GM12878 (cell line): ENCODE measurements around the gene LUZP2. TPM values are rescaled to one million over a fixed set of nuclear protein-coding genes. Genes with fewer than 3 reads are reported as not detected.

Experiments used
- ATAC-seq: fragments of 200-7000 bp; cut with Tn5 transposase; 3 replicates; pipeline ENCODE4 v1.9.1; 2020; ENCODE audit warnings: mild to moderate bottlenecking, moderate library complexity
- BruUV-seq: library from RNA; stranded (reverse); fragments of 400-500 nt; replicated peaks from 2 replicates; lab custom pipeline; 2021; lab: Mats Ljungman, UMichigan
- CTCF ChIA-PET: fragments of 300-600 bp; sonication (Branson Sonifier 250); formaldehyde crosslinking; extraction: SDS; loops from one replicate; lab custom pipeline; 2021; ENCODE audit warnings: inconsistent platforms; lab: Yijun Ruan, JAX
- POLR2A ChIA-PET: fragments of 350-600 bp; formaldehyde crosslinking; extraction: SDS; loops from one replicate; lab custom pipeline; 2021; ENCODE audit warnings: inconsistent platforms; lab: Charles Lee
- RAD21 ChIA-PET: fragments of 300-600 bp; sonication (Branson Sonifier 250); formaldehyde crosslinking; loops from one replicate; lab custom pipeline; 2023; ENCODE audit warnings: antibody characterized with exemption; ENCODE audit not compliant: unreplicated experiment; lab: Charles Lee
- SMC1A ChIA-PET: fragments of 300-600 bp; sonication (Branson Sonifier 250); formaldehyde crosslinking; loops from one replicate; lab custom pipeline; 2023; ENCODE audit not compliant: unreplicated experiment, uncharacterized antibody; lab: Charles Lee
- DNase-seq: peaks from one replicate; pipeline ENCODE4 v3.0.0-alpha.2; 2011; ENCODE audit warnings: low read depth, low spot score
- FAIRE-seq: peaks from 3 replicates; lab custom pipeline; 2011; peaks lifted over from hg19 to GRCh38; lab: Jason Lieb, UNC
- H2AFZ ChIP-seq: 2 replicates; pipeline ENCODE4 v1.6.0; 2011; ENCODE audit warnings: low read depth, low read length, control low read depth; ENCODE audit not compliant: control insufficient read depth
- H3K27ac ChIP-seq: 2 replicates; pipeline ENCODE4 v1.5.1; 2011; ENCODE audit warnings: control low read depth; ENCODE audit not compliant: control insufficient read depth, insufficient read depth
- H3K27me3 ChIP-seq, 2 experiments: replicated peaks in 1 of 2; 2 replicates each; pipeline versions ENCODE4 v1.6.0 to v1.6.1; 2011; ENCODE audit warnings: low read length in 1 of 2; ENCODE audit not compliant: control insufficient read depth in 2 of 2, insufficient read depth in 2 of 2
- H3K36me3 ChIP-seq, 2 experiments: 2 replicates each; pipeline ENCODE4 v1.5.1; 2011; ENCODE audit warnings: low read length in 1 of 2; ENCODE audit not compliant: control insufficient read depth in 2 of 2, insufficient read depth in 2 of 2
- H3K4me1 ChIP-seq: 2 replicates; pipeline ENCODE4 v1.6.1; 2011; ENCODE audit warnings: mild to moderate bottlenecking, low read length, moderate library complexity, mixed read lengths; ENCODE audit not compliant: control insufficient read depth, insufficient read depth
- H3K4me2 ChIP-seq: 2 replicates; pipeline ENCODE4 v1.6.0; 2011; ENCODE audit warnings: control low read depth; ENCODE audit not compliant: control insufficient read depth, insufficient read depth
- H3K4me3 ChIP-seq: fragments of 200-600 bp; sonication (generic); 2 replicates; pipeline ENCODE4 v1.5.1; 2016
- H3K79me2 ChIP-seq: 2 replicates; pipeline ENCODE4 v1.6.0; 2011; ENCODE audit warnings: low read length; ENCODE audit not compliant: control insufficient read depth, insufficient read depth
- H3K9ac ChIP-seq: 2 replicates; pipeline ENCODE4 v1.8.0; 2011; ENCODE audit warnings: low read length, control low read depth, mixed read lengths; ENCODE audit not compliant: control insufficient read depth, insufficient read depth
- H3K9me3 ChIP-seq: replicated peaks from 3 replicates; pipeline ENCODE4 v1.5.1; 2011; ENCODE audit warnings: mild to moderate bottlenecking, low read length; ENCODE audit not compliant: control insufficient read depth, insufficient read depth
- H4K20me1 ChIP-seq: 2 replicates; pipeline ENCODE4 v1.6.0; 2011; ENCODE audit not compliant: control insufficient read depth, insufficient read depth
- CUX1 ChIP-seq: IDR thresholded peaks from 2 replicates; pipeline ENCODE4 v1.6.1; 2012; ENCODE audit warnings: improper control_type of control experiment, low read depth, low read length; ENCODE audit not compliant: insufficient replicate concordance
- IRF5 ChIP-seq: fragments of 450-650 bp; IDR thresholded peaks from 2 replicates; pipeline ENCODE4 v1.6.1; 2017; ENCODE audit warnings: borderline replicate concordance
- MXI1 ChIP-seq: fragments of 150-350 bp; IDR thresholded peaks from 2 replicates; pipeline ENCODE4 v1.6.1; 2011; ENCODE audit warnings: low read depth, mild to moderate bottlenecking, inconsistent platforms, low read length, improper control_type of control experiment
- NFIC ChIP-seq: IDR thresholded peaks from 2 replicates; pipeline ENCODE4 v1.6.1; 2012; ENCODE audit warnings: low read depth, mild to moderate bottlenecking, inconsistent platforms, low read length, moderate library complexity
- NR2C2 ChIP-seq: IDR thresholded peaks from 2 replicates; pipeline ENCODE4 v1.6.1; 2011; ENCODE audit warnings: borderline replicate concordance, low read depth; ENCODE audit not compliant: control insufficient read depth, insufficient read length
- POLR2AphosphoS5 ChIP-seq: IDR thresholded peaks from 2 replicates; pipeline ENCODE4 v1.6.1; 2011; ENCODE audit warnings: mild to moderate bottlenecking, low read length, inconsistent platforms
- PRDM15 ChIP-seq: fragments of 450-650 bp; formaldehyde crosslinking; IDR thresholded peaks from 2 replicates; pipeline ENCODE4 v1.4.0; 2020; ENCODE audit warnings: mild to moderate bottlenecking, moderate library complexity
- SIN3A ChIP-seq: IDR thresholded peaks from 2 replicates; pipeline ENCODE4 v1.6.1; 2012; ENCODE audit warnings: low read depth, low read length, improper control_type of control experiment
- SMARCA5 ChIP-seq: fragments of 450-650 bp; IDR thresholded peaks from 2 replicates; pipeline ENCODE4 v1.6.1; 2017; ENCODE audit warnings: mild to moderate bottlenecking
- SMC3 ChIP-seq: IDR thresholded peaks from 2 replicates; pipeline ENCODE4 v1.6.1; 2011; ENCODE audit warnings: low read length, improper control_type of control experiment, borderline replicate concordance
- SPI1 ChIP-seq: IDR thresholded peaks from 2 replicates; pipeline ENCODE4 v1.6.1; 2011; ENCODE audit warnings: low read depth, mild to moderate bottlenecking, low read length, moderate library complexity, borderline replicate concordance; ENCODE audit not compliant: insufficient read depth
- SRF ChIP-seq, 2 experiments: IDR thresholded peaks; 2 replicates each; pipeline ENCODE4 v1.6.1; 2011; ENCODE audit warnings: low read depth in 2 of 2, low read length in 2 of 2, mild to moderate bottlenecking in 1 of 2, moderate library complexity in 1 of 2
- SUPT20H ChIP-seq: IDR thresholded peaks from 2 replicates; pipeline ENCODE4 v1.6.1; 2011; ENCODE audit warnings: low read depth, mild to moderate bottlenecking, low read length, moderate library complexity, borderline replicate concordance; ENCODE audit not compliant: control insufficient read depth
- ZNF207 ChIP-seq: fragments of 450-650 bp; IDR thresholded peaks from 2 replicates; pipeline ENCODE4 v1.6.1; 2014; ENCODE audit warnings: antibody characterized with exemption, mild to moderate bottlenecking, borderline replicate concordance
- ZNF384 ChIP-seq: IDR thresholded peaks from 2 replicates; pipeline ENCODE4 v1.6.1; 2012; ENCODE audit warnings: low read depth, mild to moderate bottlenecking, low read length, improper control_type of control experiment, borderline replicate concordance
- WGBS: methylation state at CpG from one replicate; pipeline ENCODE4 v1.1.6; 2016; ENCODE audit warnings: low lambda C conversion rate; ENCODE audit not compliant: insufficient replicate concordance, insufficient coverage; ENCODE audit errors: missing lambda C conversion rate; 5-methylcytosine and 5-hydroxymethylcytosine counted together
- in situ Hi-C: fragments of 300-500 bp; cut with MboI; formaldehyde crosslinking; loops from 9 replicates; pipeline ENCODE4 v1.14.3; 2018; ENCODE audit warnings: mixed read lengths
- intact Hi-C: fragments of 100-400 bp; cut with micrococcal nuclease; formaldehyde crosslinking; loops from one replicate; pipeline ENCODE4 v1.14.2; 2022; ENCODE audit not compliant: unreplicated experiment
- polyA plus RNA-seq, 11 experiments: library from polyadenylated mRNA; depleted of rRNA in 4 of 11; unstranded in 6 of 11; stranded (reverse) in 5 of 11; fragments of >200 nt; fragmentation: Nextera tagmentation in 4 of 11; fragmentation: Illumina TruSeq in 1 of 11; extraction: Ambion mirVana in 4 of 11; extraction: Trizol in 1 of 11; gene quantifications; 1 replicate in 1 of 11; 2 replicates in 10 of 11; pipeline versions ENCODE4 v1.2.1 to v1.2.3, GENCODE V29; 2011 to 2016; ENCODE audit warnings: inconsistent platforms in 2 of 11, missing spikeins in 2 of 11, low read depth in 1 of 11
- total RNA-seq, 4 experiments: library from RNA; depleted of rRNA in 3 of 4; stranded (reverse); fragments of >200 nt in 3 of 4; fragmentation: Illumina TruSeq in 1 of 4; extraction: Trizol in 1 of 4; gene quantifications; 2 replicates each; pipeline versions ENCODE4 v1.2.1 to v1.2.3, GENCODE V29; 2013 to 2021

LUZP2 gene
- total and polyA plus RNA-seq, 10 of the 15 experiments (the other 5 are each of a cell fraction or from before 2014, with no cell fraction given): not detected

GRCh38 chr11:24524156-24524555 is 27.3 kb downstream of the LUZP2 start:
- intact Hi-C loops: no loop called here
- no peaks in the 10 kb centered on the region for H3K79me2 ChIP-seq
- H3K27ac ChIP-seq: no peak overlapping the region
- POLR2A ChIA-PET: no interaction called here
- H3K27me3 ChIP-seq: no peaks in the 10 kb centered on the region
- SMC1A ChIA-PET: no interaction called here
- no peaks in the 10 kb centered on the region for H3K36me3 ChIP-seq
- H3K4me1 ChIP-seq: no peaks in the 10 kb centered on the region
- in situ Hi-C loops: no loop called here
- H3K4me2 ChIP-seq: no peak overlapping the region
- 22% methylated on average over 3 of the region's 3 CpGs for WGBS
- FAIRE-seq: no peak
- CTCF ChIA-PET: no interaction called here
- no peak for ATAC-seq
- BruUV-seq: no TSS peak
- H3K9me3 ChIP-seq: no peaks in the 10 kb centered on the region
- no peak overlapping the region for H3K9ac ChIP-seq
- no peak for DNase-seq
- no peak overlapping the region for H2AFZ ChIP-seq
- no peak overlapping the region for H3K4me3 ChIP-seq
- H4K20me1 ChIP-seq: no peaks in the 10 kb centered on the region
- RAD21 ChIA-PET: no interaction called here
- no peak for TF ChIP-seq ZNF207
- no peak for TF ChIP-seq SRF (IDR thresholded peaks at IDR 0.05; ENCODE audit: low read depth in 2 of 2, low read length in 2 of 2)
- TF ChIP-seq SIN3A: no peak
- no peak for TF ChIP-seq NR2C2
- TF ChIP-seq POLR2AphosphoS5: no peak
- TF ChIP-seq SPI1: no peak
- no peak for TF ChIP-seq CUX1
- no peak for TF ChIP-seq MXI1
- no peak for TF ChIP-seq ZNF384
- no peak for TF ChIP-seq IRF5
- TF ChIP-seq PRDM15 (CRISPR knock-in tag): no peak
- no peak for TF ChIP-seq SMC3
- no peak for TF ChIP-seq SUPT20H
- TF ChIP-seq SMARCA5: no peak
- no peak for TF ChIP-seq NFIC
